Measurements from ENCODE around the gene ARHGAP45. TPM values are rescaled to one million over a fixed set of nuclear protein-coding genes. Genes with fewer than 3 reads are reported as not detected.

ARHGAP45 gene
- total and polyA plus RNA-seq, 12 donors, result 1.9 to 27.4 (median 4.3) TPM

DNA sequence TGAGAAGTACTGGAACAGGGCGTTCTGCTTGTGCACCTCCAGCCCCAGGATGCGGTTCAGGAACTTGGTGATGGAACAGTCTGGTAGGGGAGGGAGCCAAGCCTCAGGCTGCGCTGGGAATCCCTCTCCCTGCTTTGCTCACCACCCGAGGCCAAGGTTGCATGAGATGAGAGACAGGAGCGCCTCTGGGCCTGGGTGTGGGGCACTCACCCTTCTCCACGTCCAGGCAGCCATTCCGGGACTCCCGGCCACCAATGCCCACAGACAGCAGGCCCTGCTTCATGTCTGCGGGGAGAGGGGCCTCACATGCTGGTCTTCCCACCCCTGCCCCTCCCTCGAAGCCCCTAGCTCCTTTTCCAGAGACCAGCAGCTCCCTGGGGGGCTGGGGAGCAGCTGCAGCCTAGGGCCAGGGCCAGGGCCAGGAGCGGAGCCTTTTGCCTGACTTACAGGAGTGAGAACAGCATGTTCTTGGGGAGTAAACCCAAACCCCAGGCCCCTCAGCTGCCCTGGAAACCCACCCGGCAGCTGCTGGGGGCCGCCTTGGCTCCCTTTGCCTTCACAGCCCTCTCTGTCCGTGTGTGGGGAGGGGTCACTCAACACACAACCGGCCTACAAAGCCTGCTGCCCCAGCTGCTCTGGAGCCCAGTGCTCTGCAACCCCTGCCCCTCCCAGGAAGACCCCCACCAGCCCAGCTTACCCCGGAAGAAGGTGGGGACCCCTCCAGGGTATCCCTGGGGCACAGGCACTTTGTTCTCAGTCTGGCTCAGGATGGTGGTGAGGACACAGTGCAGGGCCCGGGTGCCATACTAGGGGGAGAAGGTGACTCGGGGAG lies 44.1 kb downstream of the ARHGAP45 start:
- no peak for TF ChIP-seq CTCF (IDR thresholded peaks at IDR 0.05)
- Histone ChIP-seq H3K4me1 (peaks cover 15 to 48% (median 29%) of the 10 kb centered on the region in 9 donors), H3K9me3 (no peaks in the 10 kb centered on the region), H3K27ac (peak overlapping the region in 6 of 10 donors; percentile 1 to 40 (median 14)), H3K27me3 (no peaks in the 10 kb centered on the region), H3K36me3 (peaks cover 0 to 99% (median 31%) of the 10 kb centered on the region in 9 donors), H3K4me3 (no peak overlapping the region)
- WGBS, 2 donors, result 78 to 84% methylated on average over 18 of the region's 18 CpGs
- intact Hi-C loops (cut with DNase I), result loop anchor here in 9 of 10 donors (5.0 kb wide), 2 partner anchors 61 to 81 kb away; partner anchors contain the start of gene SBNO2 (in 1 of the 9)
- ATAC-seq, result no peak
- DNase-seq, result no peak

- no peak for DNase-seq
- no peak for TF ChIP-seq CTCF (IDR thresholded peaks at IDR 0.05)
- H3K9me3 ChIP-seq, result no peaks in the 10 kb centered on the region
- WGBS, 2 donors, result 78 to 79% methylated on average over 18 of the region's 18 CpGs
- H3K4me1 ChIP-seq, result peaks cover 13 to 40% (median 22%) of the 10 kb centered on the region in 9 donors
- H3K4me3 ChIP-seq, result no peak overlapping the region
- ATAC-seq, result no peak
- H3K36me3 ChIP-seq, result peaks cover 0 to 99% (median 29%) of the 10 kb centered on the region in 9 donors
- intact Hi-C loops (cut with DNase I), result loop anchor here in 9 of 10 donors (5.0 kb wide), 2 partner anchors 61 to 81 kb away; partner anchors contain the start of gene SBNO2 (in 1 of the 9)
- H3K27me3 ChIP-seq, result no peaks in the 10 kb centered on the region
- H3K27ac ChIP-seq, result peak overlapping the region in 6 of 10 donors; percentile 40 to 79 (median 63)
These were observed 44.8 kb downstream of the ARHGAP45 start for GRCh38 chr19:1111641-1112267.

DNA sequence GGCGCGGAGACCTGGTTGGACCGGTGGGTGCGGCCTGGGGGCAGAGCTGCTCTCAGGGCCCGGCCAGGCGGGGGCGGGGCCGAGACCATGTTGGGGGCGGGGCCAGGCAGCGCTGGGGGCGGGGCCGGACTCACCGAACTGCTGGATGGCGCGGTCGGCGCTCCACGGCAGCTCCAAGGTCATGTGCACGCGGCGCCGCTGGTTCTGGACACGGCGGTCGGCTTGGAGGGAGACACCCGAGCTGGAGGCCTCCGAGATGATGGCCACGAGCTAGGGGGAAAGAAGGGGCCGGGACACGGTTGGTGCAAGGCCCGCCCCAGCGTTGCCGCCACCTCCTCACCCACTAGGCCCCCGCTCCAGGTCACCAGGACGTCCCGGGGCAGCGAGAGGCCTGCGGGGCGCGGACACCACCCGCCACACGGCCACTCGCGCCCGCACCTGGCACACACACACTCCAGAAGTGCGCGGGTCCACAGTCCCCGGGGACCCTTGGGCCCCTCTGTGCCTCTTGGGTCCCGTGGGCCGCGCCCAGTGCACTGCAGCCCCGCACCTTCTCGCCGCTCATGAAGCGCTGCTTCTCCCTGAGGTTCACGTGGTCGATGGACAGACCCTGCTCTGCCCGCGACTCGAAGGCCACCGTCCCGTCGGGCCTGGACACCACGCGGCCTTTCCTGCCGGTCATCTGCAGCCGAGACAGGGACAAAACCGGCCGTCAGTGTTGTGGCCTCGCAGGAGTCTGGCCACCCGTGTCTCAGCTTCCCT lies 45.5 kb downstream of the ARHGAP45 start:
- Histone ChIP-seq H3K9me3 (no peaks in the 10 kb centered on the region), H3K36me3 (peaks cover 0 to 99% (median 29%) of the 10 kb centered on the region in 9 donors), H3K27me3 (no peaks in the 10 kb centered on the region), H3K4me1 (peaks cover 12 to 34% (median 19%) of the 10 kb centered on the region in 9 donors), H3K4me3 (no peak overlapping the region), H3K27ac (peak overlapping the region in 9 of 10 donors; percentile 40 to 79 (median 71))
- 56 to 72% methylated on average over 58 to 71 of the region's 71 CpGs for WGBS, 2 donors
- ATAC-seq (peak in 6 of 8 donors; percentile 12 to 29 (median 18)), DNase-seq (peak in 1 of 2 donors; percentile 64)
- intact Hi-C loops (cut with DNase I), result loop anchor here in 9 of 10 donors (1.0 to 5.0 kb wide), 3 partner anchors 60 to 128 kb away; partner anchors contain the start of gene SBNO2 (in 1 of the 9)
- TF ChIP-seq CTCF (IDR thresholded peaks at IDR 0.05), result no peak

All from heart right ventricle (tissue), 16 donors.